HG02623 (cell line): Measurements from ENCODE around the gene STIMATE.

Experiments used
- ATAC-seq: cut with Tn5 transposase; IDR thresholded peaks from one replicate; pipeline ENCODE4 v1.9.1; 2021; ENCODE audit warnings: moderate library complexity; ENCODE audit not compliant: unreplicated experiment

STIMATE gene

GRCh38 chr3:52843108-52843865, 54.1 kb downstream of the STIMATE start:
- no peak for ATAC-seq

GRCh38 chr3:52842424-52842823, 54.9 kb downstream of the STIMATE start:
- no peak for ATAC-seq

- ATAC-seq = no peak
Measured at GRCh38 chr3:52841981-52842340, 55.4 kb downstream of the STIMATE start.

GRCh38 chr3:52841211-52841980, 56.0 kb downstream of the STIMATE start:
- no peak for ATAC-seq

- ATAC-seq = no peak
Measured at GRCh38 chr3:52839892-52840545, 57.3 kb downstream of the STIMATE start.

- no peak for ATAC-seq
Measured at GRCh38 chr3:52839268-52839575, 58.1 kb downstream of the STIMATE start.

- ATAC-seq = no peak
Measured at GRCh38 chr3:52838561-52839267, 58.6 kb downstream of the STIMATE start.

- ATAC-seq = no peak
Measured at GRCh38 chr3:52836986-52837385, 60.4 kb downstream of the STIMATE start.

GRCh38 chr3:52836471-52836845, 60.9 kb downstream of the STIMATE start:
- ATAC-seq = no peak

GRCh38 chr3:52835766-52836470, 61.4 kb downstream of the STIMATE start:
- no peak for ATAC-seq

GRCh38 chr3:52834871-52835501, 62.4 kb downstream of the STIMATE start, which contains the start of gene MUSTN1:
TSS of gene MUSTN1 (minus strand) at chr3:52835019. CDS start at chr3:52834948, 71 bp downstream.
- no peak for ATAC-seq

- ATAC-seq = no peak
Measured at GRCh38 chr3:52833202-52833601, 64.1 kb downstream of the STIMATE start.

GRCh38 chr3:52831500-52832301, 65.6 kb downstream of the STIMATE start:
- ATAC-seq = no peak

GRCh38 chr3:52830535-52831258, 66.7 kb downstream of the STIMATE start, which contains the start of gene ITIH4:
TSS of gene ITIH4 (minus strand) at chr3:52830672. CDS start at chr3:52830642, 30 bp downstream.
- ATAC-seq = no peak

GRCh38 chr3:52829906-52830463, 67.4 kb downstream of the STIMATE start:
- ATAC-seq = no peak

- ATAC-seq = no peak
Measured at GRCh38 chr3:52829482-52829881, 67.9 kb downstream of the STIMATE start.

GRCh38 chr3:52827866-52828376, 69.4 kb downstream of the STIMATE start:
- no peak for ATAC-seq

- ATAC-seq = no peak
Measured at GRCh38 chr3:52827441-52827840, 69.9 kb downstream of the STIMATE start.
